AG04450 (cell line): ENCODE results near the gene CLMN. TPM values are rescaled to one million over a fixed set of nuclear protein-coding genes. Genes with fewer than 3 reads are reported as not detected.

Experiments used
- CTCF ChIA-PET: fragments of 300-600, 350-600 bp; formaldehyde crosslinking; extraction: SDS; loops from one replicate; lab custom pipeline; 2022; ENCODE audit warnings: antibody characterized with exemption, inconsistent platforms; lab: Charles Lee
- POLR2A ChIA-PET: fragments of 350-600 bp; formaldehyde crosslinking; extraction: SDS; loops from one replicate; lab custom pipeline; 2021; ENCODE audit warnings: antibody characterized with exemption, inconsistent platforms; lab: Yijun Ruan, JAX
- DNase-seq: peaks from one replicate; pipeline ENCODE4 v3.0.0-alpha.2; 2011; ENCODE audit warnings: low read depth, low spot score
- H3K27ac ChIP-seq: one replicate; pipeline ENCODE4 v1.5.1; 2012; ENCODE audit warnings: low read depth, low read length, control low read depth
- H3K27me3 ChIP-seq: one replicate; pipeline ENCODE4 v1.6.0; 2012; ENCODE audit warnings: low read length; ENCODE audit not compliant: control insufficient read depth, insufficient read depth
- H3K4me3 ChIP-seq: 2 replicates; pipeline ENCODE4 v1.5.1; 2011; ENCODE audit warnings: mild to moderate bottlenecking, low read depth, low read length, control low read depth
- H3K9me3 ChIP-seq: 2 replicates; pipeline ENCODE4 v1.5.1; 2012; ENCODE audit warnings: low read length; ENCODE audit not compliant: control insufficient read depth, insufficient read depth
- CTCF ChIP-seq: IDR thresholded peaks from 2 replicates; pipeline ENCODE4 v1.5.1; 2011; ENCODE audit warnings: low read depth, low read length, control low read depth, inconsistent platforms
- polyA plus RNA-seq: library from polyadenylated mRNA; depleted of rRNA; stranded (reverse); fragments of >200 nt; gene quantifications from 2 replicates; pipeline ENCODE4 v1.2.3, GENCODE V29; 2011

The CLMN gene
- polyA plus RNA-seq, 1 experiment, result 0.09 TPM

GRCh38 chr14:95173518-95173917, 146.2 kb downstream of the CLMN start:
- no peak for DNase-seq
- CTCF ChIA-PET, result no interaction called here
- H3K9me3 ChIP-seq, result no peaks in the 10 kb centered on the region
- H3K27ac ChIP-seq, result no peak overlapping the region
- POLR2A ChIA-PET, result no interaction called here
- no peak for TF ChIP-seq CTCF
- H3K4me3 ChIP-seq, result no peak overlapping the region
- no peaks in the 10 kb centered on the region for H3K27me3 ChIP-seq

GRCh38 chr14:95167177-95167576, 152.5 kb downstream of the CLMN start:
- POLR2A ChIA-PET, result no interaction called here
- H3K27ac ChIP-seq, result no peak overlapping the region
- no peaks in the 10 kb centered on the region for H3K27me3 ChIP-seq
- no peak overlapping the region for H3K4me3 ChIP-seq
- CTCF ChIA-PET, result no interaction called here
- no peaks in the 10 kb centered on the region for H3K9me3 ChIP-seq
- TF ChIP-seq CTCF, result no peak
- no peak for DNase-seq

- TF ChIP-seq CTCF, result no peak
- DNase-seq, result no peak
- no peak overlapping the region for H3K27ac ChIP-seq
- CTCF ChIA-PET, result no interaction called here
- H3K9me3 ChIP-seq, result no peaks in the 10 kb centered on the region
- H3K4me3 ChIP-seq, result no peak overlapping the region
- H3K27me3 ChIP-seq, result no peaks in the 10 kb centered on the region
- POLR2A ChIA-PET, result interaction anchor here (0.6 kb wide), 1 partner anchor 16 kb away, joined by 3 read pairs; no protein-coding TSS in a partner anchor
Measured at GRCh38 chr14:95165517-95165916, 154.2 kb downstream of the CLMN start.

- no peak for DNase-seq
- no peak overlapping the region for H3K27ac ChIP-seq
- POLR2A ChIA-PET, result no interaction called here
- H3K4me3 ChIP-seq, result no peak overlapping the region
- H3K27me3 ChIP-seq, result no peaks in the 10 kb centered on the region
- TF ChIP-seq CTCF, result no peak
- H3K9me3 ChIP-seq, result no peaks in the 10 kb centered on the region
- CTCF ChIA-PET, result no interaction called here
Measured at GRCh38 chr14:95164506-95164905, 155.2 kb downstream of the CLMN start.

GRCh38 chr14:95163666-95164065, 156.0 kb downstream of the CLMN start:
- Histone ChIP-seq H3K9me3 (no peaks in the 10 kb centered on the region), H3K27ac (no peak overlapping the region), H3K4me3 (no peak overlapping the region), H3K27me3 (no peaks in the 10 kb centered on the region)
- TF ChIP-seq CTCF, result no peak
- ChIA-PET POLR2A (no interaction called here), CTCF (no interaction called here)
- DNase-seq, result no peak
